ENCODE data around the gene TUBE1.
"Not testable (repeated sequence)": the region's sequence is repeated elsewhere in the genome, so short reads cannot be mapped to it uniquely, and the experiment has no call there.

The TUBE1 gene

DNA sequence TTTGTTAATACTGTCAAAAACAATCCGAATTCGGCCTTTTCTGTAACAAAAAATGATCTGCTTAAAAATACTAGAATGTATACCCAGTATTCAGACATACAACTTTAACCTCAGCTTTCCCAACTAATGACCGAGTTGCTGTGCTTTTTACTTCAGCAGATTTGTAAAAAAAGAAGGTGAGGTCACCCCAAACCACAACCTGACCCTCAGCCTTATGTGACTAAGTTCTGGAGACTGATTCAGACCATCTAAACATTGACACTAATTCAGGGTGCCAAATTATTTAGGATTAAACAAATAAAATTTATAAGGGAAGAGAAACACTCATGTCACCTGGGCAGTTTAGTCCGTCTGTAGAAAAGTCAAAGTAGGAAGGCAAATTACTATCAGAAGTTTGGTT lies 25.7 kb downstream of the TUBE1 start:
- DNase-seq, result no peak

DNA sequence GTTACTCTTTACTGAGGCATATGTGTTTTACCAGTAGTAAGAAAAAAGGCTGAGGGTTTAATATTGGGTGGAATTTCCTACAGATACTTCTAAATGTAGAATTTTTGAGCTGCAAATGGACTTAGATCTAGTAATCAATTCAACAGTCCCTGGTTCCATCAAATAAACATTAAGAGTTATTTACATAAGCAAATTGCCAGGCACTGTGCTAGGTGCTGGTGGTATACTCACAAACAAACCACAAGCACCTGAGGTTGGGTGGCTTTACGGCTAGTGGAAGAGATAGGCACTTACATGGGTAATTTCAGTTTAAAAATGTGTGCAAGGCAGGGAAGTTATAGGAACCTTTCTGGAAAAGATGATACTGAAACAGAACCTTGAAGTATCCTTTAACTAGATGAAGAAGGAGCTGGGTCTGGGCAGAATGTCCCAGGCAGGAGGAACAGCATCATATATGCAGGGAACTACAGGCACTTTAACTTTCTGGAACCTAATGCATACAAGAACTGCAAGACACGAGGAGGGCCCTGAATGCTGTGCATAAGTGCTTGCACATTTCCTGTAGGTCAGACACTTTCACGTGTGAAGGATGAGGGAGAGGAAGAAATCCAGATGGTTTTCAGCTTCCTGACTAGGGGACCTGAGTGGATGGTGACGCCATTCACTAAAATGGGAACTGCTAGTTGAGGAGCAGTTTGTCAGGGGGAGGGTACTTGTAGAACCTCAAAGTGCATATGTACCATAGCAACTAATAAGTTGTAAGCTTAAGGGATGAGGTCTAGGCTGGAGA lies 28.8 kb downstream of the TUBE1 start:
- DNase-seq, result no peak

DNA sequence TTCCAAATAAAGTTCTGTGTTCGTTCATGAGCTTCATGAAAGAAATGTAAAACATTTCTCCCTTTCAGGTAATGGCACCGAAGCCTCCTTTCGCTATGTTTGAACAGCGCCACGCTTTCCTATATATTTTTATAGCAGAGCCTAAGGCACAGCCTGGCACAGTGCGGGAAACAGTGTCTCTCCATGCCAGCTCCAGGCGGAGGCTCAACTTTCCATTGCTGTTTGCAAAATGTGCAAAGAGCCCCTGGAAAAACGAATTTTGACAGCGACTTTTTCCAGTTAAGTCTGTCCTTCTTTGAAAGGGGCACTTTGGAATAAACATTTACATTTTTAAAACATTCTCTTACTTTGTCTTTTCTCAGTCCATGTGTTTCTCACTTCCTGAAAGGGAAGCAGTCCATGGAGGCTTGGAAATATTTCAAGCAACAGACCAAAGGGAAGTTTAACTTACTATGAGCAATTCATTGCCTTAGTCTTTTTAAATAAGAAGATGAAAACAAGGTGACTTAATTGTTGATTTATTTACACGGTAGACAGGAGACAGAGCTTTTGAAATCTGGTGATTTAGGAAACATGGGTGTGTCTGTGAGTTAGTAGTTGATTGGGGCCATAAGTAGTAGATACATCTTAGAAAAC lies 32.6 kb downstream of the TUBE1 start:
- no peak for DNase-seq

DNA sequence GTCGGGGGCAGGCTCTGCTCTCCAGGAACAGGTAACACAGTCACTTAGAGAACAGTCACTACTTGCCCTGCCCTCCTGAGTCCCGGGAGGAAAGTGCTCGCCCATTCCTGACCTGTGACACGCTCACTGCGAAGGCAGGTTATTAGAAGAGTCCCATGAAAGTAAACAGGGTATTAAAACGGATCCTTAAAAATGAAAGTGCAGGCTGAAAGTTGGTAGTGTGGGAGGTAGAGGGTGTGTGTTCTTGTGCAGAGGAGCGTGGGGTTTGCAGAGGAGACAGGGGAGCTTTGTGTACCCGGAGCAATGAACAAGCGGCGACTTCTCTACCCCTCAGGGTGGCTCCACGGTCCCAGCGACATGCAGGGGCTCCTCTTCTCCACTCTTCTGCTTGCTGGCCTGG lies 33.3 kb downstream of the TUBE1 start, which contains the start of gene CCN6:
TSS of gene CCN6 (plus strand) at position 104 of the 400 bp plus-strand sequence. CDS start at position 358, 254 bp downstream.
- no peak for DNase-seq

DNA sequence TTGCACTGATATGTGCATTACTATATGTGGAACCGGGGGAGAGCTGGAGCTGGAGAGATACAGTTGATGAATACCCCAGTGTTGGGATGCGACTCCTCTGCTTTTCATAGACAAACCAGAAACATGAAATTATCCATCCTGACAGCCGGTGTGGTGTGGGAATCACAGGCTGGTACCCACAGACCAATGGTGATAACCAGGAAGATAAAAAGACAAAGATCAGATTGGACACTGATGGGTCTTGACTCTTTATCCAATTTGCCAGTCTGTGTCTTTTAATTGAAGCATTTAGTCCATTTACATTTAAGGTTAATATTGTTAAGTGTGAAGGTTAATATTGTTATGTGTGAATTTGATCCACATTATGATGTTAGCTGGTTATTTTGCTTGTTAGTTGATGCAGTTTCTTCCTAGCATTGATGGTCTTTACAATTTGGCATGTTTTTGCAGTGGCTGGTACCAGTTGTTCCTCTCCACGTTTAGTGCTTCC lies 36.0 kb downstream of the TUBE1 start:
- DNase-seq, result not testable (repeated sequence)

DNA sequence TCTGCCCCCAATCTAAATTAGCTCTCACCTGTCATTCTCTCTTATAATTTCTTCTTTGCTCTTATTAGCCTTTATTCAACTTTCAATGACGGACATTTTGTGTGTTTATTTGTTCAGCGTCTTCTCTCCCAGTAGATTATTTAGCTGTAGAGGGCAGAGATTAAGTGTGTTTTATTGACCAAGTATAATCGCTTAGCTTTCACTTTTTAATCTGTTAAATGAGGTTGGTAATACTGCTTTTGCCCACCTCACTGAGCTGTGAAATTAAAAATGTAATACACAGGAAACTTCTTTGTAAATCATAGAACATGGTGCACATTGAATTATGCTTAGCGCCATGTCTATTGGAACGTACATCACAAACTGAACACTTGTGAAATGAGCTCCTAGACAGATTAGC lies 36.9 kb downstream of the TUBE1 start:
- DNase-seq, result no peak

DNA sequence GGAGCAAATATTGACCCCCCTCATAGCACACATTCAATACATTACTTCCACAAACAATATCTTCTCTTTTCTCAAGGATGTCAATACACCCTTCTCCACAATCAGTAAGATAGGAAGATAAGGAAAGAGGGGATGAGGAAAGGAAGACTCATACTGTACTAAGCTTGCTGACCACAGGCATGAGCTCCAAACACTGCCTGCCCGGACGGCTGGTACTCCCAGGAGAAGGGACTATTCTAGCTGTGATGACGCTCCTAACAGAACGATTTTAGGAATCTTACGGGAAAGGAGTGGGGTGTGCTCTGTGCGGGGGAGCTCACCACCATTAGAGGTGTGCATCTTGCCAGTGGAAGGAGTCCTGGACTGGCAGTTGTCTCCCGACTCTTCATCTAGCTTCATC lies 37.3 kb downstream of the TUBE1 start:
- DNase-seq, result no peak

DNA sequence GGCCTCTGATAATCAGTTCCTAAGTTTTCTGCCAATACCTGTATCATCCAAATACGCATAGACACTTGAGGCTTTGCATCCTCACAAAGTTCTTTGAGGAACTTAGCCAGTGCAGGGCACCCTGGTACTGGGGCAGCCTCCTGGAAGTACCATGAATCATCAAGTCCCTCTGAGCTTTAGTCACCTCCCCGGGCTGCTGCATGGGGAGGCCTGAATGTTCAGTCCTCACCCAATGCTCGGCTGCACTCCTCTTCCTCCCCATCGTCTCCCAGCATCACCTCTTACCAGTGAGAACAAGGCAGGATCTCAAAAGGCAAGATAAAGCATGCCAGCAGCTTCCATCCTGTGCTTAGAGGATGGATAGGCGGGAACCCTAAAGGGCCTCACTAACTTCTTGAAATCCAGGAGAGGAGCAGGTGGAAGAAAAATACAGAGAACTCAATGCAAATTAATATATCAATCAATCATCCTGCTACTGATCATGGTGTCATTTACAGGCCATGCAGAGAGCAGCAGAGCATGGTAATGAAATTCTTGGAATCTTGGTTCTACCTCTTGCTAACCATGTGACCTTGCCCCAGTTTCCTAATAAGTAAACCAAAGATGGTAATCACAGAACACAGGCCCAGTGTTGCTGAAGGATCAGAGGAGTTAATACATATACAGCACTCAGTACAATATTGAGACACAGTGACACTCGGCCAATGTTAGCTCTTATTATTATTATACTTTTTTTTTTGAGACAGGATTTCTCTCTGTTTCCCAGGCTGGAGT lies 38.1 kb downstream of the TUBE1 start:
- DNase-seq, result no peak

DNA sequence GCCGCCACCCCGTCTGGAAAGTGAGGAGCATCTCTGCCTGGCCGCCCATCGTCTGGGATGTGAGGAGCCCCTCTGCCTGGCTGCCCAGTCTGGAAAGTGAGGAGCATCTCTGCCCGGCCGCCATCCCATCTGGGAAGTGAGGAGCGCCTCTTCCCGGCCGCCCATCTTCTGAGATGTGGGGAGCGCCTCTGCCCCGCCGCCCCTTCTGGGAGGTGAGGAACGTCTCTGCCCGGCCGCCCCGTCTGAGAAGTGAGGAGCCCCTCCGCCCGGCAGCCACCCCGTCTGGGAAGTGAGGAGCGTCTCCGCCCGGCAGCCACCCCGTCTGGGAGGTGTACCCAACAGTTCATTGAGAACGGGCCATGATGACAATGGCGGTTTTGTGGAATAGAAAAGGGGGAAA lies 39.8 kb downstream of the TUBE1 start:
- DNase-seq, result not testable (repeated sequence)

DNA sequence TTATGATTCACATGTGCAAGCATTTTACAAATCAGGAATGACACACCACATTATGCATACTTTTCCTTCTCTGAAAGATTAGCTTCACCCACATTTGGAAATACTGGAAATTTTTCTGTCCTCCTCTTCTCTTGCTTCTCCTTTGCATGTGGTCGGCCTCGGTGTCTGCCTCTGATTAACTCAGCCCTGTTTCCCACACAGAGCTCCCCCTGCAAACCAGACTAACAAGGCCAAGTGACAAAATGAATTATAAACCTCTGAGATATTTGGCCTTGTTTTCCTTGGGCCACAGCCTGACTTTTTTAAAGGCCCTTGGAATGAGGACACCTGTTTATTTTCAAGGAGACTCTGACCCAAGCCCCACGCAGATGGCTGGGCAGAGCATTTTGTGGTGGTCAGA lies 42.4 kb downstream of the TUBE1 start:
- DNase-seq, result no peak

DNA sequence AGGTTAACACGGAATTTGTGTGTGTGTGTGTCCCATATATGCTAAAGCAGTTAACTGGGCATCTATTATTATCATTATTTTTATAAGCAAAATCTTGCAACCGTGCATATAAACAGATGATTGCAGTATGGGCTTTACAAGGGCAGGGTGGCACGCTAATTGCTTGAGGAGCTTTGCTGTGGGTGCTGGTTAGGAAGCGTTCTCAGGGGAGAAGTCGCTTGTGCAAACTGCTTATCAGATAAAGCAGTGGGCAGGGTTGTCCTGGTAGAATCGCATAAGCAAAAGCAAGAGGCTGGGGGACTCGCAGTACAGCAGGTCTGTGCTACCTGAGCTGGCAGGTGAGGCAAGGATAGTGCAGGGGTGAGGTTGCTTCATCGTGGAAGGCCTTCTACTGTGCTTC lies 43.1 kb downstream of the TUBE1 start:
- DNase-seq, result no peak

DNA sequence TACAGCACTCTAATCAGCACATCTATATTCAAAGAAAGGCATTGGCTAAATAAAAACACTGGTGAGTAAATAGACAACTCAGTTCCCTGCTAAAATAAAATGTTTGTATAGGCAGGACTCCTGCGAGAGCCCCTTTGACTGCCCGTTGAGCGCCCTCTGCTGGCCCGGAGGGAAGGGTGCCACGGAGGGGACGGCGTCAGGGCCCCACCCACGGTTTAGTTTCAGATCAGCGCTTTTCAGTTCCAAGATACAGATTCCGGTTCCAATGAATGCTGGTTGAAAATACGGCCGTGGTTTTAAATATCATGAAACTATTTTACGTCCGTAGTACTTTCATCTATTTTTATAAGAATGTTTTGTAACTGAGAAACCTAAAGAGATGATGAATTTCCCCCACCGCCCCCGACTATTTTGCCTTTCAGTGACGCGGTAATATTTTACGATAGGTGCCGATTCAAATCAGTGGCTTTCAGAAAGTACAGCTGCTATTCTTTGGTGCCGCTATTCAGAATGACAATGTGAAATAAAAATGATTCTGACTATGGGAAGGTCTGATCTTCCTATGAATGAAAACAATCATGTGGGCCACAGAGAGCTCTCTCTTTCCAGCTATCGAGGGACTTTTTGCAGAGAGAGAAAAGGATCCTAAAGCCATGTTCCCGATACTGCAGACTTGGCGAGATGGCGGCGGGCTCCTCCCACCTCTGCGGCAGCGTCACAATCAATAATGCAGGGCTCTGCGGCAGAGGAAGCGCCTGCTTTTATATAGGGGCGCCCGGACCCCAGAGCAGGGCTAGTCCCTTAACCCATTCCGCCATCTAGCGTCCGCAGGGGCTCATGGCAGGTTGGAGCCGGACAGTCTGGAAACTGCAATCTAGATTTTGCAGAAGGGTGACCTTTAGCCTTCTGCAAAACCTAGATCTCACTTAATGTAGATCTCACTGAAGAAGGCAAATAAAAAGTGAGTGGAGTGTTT lies 44.0 kb downstream of the TUBE1 start:
- peak; percentile 95 for DNase-seq

DNA sequence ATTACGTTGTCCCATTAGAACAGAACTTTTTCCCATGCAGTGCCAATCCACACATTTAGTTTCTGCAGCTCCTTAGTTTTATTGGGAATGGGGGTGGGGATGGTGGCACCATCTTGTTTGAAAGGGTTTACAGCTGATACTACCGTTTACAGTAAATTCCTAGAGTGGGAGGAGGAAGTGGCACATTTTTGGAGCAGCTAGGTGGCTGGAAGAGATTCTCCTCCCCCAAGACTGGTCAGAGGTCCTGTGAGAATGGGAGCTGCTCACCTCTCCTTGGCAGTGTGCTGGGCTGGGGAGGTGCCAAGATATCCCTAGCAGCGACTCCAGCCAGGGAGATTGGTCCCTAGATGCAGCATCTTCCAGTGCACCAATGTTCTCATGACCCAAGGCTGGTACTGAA lies 45.7 kb downstream of the TUBE1 start:
- no peak for DNase-seq

DNA sequence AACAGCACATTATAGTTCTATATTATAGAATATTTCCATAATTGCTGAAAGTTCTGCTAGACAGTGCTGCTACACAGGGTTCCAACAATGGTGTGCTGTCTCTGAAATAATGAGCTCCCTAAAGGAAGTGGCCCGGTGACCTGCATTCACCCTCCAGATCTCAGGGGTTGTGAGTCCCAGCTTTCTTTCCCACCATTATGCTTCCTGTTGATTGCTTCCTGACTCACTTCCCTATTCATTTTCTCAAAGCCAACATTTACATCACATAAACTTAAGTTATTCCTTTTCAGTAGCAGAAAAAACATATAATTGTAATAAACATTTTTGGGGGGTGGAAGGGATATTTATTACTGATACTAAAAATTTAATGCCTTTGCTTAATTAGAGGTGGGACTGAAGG lies 46.3 kb downstream of the TUBE1 start:
- no peak for DNase-seq

DNA sequence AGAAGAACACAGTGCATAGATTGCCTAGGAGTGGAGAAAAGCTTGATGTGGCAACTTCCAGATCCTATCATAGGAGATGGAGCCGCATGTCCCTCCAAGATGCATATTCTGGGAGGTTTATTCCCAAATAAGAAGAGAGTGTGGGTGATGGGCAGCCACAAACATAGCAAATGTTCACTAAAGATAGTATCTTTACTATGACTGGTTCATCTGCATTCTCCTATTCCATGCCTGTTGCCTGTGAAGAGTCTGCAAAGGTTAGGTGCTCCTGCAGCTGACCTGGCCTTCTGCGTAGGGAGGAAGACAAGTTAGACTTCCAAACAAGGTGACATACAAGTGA lies 47.9 kb downstream of the TUBE1 start:
- no peak for DNase-seq

DNA sequence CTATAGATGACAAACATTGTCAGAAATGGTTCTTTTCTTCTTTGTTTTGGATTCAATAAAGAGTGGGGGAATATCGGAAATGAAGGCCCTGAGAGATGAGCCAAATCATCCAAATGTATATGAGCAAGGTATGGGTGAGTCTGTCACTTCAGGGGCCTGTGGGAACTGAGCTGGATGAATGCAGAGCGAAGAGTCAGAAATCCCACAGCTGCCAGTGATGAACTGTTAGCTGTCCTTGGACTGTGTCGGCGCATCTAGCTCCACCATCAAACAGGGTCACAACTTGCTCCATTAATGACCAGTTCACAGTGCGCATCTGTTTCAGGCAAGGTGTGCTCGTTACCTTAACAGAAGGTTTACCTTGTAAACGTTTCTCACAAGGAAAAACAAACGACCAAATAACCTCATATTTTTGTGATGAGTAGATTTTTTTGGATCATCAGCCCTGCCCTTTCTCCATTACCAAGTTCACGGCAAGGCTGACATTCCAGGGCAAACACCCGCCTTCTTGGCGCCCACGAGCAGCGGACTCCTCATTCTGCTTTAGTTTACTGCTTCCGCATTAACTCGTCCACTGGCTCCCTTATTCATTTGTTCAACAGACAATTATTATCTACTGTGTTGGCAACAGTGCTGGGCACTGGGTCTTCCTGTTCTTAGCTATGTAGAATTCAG lies 48.4 kb downstream of the TUBE1 start:
- no peak for DNase-seq

DNA sequence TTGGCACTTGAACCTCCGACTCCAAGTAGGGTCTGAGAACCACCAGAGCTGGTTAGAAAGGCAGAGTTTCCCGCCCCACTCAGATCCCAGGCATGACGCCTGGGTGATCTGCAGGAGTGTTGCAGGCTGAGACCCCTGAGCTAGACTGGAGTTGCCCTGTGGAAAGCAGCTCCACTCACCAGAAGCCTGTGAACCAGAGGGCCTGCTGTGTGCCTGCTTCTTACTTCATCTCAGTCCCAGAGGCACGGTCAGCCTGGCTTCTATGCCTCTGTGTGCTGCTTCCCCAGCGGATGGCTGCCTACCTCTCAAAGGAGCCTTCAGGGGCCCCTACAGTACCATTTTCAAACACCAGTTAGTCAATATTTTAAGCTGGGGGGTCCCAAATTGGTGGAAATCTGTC lies 49.0 kb downstream of the TUBE1 start:
- no peak for DNase-seq

DNA sequence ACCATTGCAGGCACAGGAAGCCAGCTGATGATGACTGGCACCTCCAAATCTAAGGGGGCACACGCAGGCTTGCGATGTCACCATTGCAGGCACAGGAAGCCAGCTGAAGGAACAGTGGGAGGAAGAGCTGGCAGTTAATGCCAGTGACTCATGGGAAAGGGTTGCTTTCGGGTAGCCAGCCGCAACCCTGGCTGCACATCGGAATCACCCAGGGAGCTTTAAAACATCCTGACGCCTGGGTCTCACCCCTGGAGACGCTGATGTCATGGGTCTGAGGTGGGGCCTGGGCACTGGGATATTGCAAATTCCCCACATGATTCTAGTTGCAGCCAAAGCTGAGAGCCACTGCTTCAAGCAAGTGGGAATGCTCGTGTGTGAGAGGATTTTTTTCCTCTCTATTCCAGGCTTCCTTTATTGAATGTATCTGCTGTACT lies 49.5 kb downstream of the TUBE1 start:
- DNase-seq, result no peak

DNA sequence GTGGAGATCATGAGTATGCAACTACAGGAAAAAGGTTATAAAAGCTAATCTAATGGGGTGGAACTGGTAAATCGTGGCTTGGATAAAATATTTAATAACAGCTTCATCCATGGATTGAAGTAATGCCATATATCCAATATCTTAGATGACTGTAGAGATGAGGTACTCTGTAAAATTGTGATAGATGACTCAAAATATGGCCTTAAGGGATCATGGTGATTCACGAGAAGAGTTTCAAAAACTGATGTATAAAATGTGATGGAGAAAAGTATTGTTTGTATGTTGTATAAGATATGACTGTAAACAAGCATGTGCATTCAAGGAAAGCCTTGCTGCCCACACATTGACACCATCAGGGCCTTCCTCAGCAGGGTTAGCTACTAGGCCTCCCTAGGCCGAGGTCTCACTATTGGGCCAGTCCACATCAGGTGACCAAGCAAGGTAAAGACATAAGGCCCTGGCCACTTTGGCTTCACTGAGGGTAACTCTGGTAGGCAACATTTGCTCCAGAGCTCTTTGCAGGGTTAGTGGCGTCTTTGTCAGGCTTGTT lies 51.1 kb downstream of the TUBE1 start:
- no peak for DNase-seq

DNA sequence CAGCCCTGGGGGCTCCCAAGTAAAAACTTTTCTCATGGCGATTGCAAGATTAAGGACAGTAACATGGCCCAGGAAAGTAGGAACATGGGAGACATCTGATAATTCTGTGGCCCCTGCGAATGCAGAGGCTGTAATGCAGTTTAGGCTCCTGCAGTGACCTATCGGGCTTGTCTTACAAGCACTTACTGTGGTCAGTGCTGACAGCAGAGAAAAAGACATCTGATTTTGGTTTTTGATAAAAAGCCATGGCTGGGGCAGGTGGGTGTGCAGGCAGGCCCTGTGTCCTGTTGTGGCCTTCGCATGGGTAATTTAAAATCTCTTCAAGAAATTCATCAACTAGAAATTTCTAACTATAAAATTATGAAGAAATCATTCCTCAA lies 52.7 kb downstream of the TUBE1 start:
- no peak for DNase-seq

DNA sequence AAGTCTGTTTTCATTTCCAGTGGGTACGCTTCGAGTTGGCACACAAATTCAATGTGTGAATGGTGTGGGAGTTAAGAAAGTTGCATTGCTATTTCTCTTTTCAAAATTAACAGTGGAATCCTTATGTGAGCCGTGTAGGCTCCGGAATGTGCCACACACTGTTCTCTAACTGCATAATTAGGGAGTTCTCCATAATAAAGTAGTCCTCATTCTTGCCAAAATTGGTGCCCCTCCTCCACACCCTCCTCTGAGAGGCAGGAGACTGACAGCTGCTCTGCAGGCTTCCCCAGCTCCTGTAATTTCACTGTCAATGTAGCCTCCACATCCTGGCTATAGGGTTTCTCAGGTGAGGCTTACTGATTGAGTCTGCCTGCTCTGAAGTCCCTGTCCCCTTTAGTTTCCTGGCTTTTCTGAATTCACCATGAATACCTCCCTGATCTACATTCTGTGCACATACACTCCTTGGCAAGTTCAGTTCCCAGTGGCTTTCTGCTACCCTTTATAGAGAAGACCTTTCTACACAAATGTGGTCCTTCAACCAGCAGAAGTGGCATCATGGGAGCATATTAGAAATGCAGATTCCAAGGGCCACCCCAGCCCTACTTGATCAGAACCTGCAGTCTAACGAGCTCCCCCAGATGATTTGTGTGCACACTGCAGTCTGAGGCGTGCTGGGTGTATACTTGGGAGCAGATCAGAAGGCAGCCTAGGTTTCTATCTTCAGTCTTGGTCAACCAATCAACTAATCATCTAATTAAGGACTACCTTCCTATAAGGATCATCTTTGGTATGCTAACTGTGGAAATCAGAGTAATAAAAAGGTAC lies 53.3 kb downstream of the TUBE1 start:
- no peak for DNase-seq
